Measurements from ENCODE around the gene TAB3.

Gene TAB3

GRCh38 chrX:30881797-30882196 lies 7.3 kb downstream of the TAB3 start:
- no peak for DNase-seq

GRCh38 chrX:30881390-30881789 lies 7.7 kb downstream of the TAB3 start:
- no peak for DNase-seq

GRCh38 chrX:30880058-30880457 lies 9.0 kb downstream of the TAB3 start:
- DNase-seq = no peak

- no peak for DNase-seq
Measured at GRCh38 chrX:30876367-30876766, 12.7 kb downstream of the TAB3 start.

GRCh38 chrX:30875957-30876356 lies 13.1 kb downstream of the TAB3 start:
- no peak for DNase-seq

- DNase-seq = no peak
Measured at GRCh38 chrX:30874851-30875250, 14.2 kb downstream of the TAB3 start.

GRCh38 chrX:30870572-30870971 lies 18.5 kb downstream of the TAB3 start:
- no peak for DNase-seq

GRCh38 chrX:30865612-30866011 lies 23.4 kb downstream of the TAB3 start:
- no peak for DNase-seq

GRCh38 chrX:30865015-30865414 lies 24.0 kb downstream of the TAB3 start:
- DNase-seq = no peak

GRCh38 chrX:30864383-30864785 lies 24.7 kb downstream of the TAB3 start:
- no peak for DNase-seq

GRCh38 chrX:30863974-30864373 lies 25.1 kb downstream of the TAB3 start:
- no peak for DNase-seq

GRCh38 chrX:30858098-30858497 lies 31.0 kb downstream of the TAB3 start:
- no peak for DNase-seq

GRCh38 chrX:30851449-30851848 lies 37.6 kb downstream of the TAB3 start:
- no peak for DNase-seq

GRCh38 chrX:30835373-30835772 lies 53.7 kb downstream of the TAB3 start:
- DNase-seq = no peak

GRCh38 chrX:30833896-30834295 lies 55.2 kb downstream of the TAB3 start:
- no peak for DNase-seq

GRCh38 chrX:30831082-30831481 lies 58.0 kb downstream of the TAB3 start:
- DNase-seq = no peak

- no peak for DNase-seq
Measured at GRCh38 chrX:30830326-30830943, 58.6 kb downstream of the TAB3 start.

GRCh38 chrX:30824275-30824674 lies 64.8 kb downstream of the TAB3 start:
- no peak for DNase-seq

- DNase-seq = no peak
Measured at GRCh38 chrX:30822764-30823163, 66.3 kb downstream of the TAB3 start.

- no peak for DNase-seq
Measured at GRCh38 chrX:30822068-30822681, 66.9 kb downstream of the TAB3 start.

GRCh38 chrX:30821116-30821515 lies 67.9 kb downstream of the TAB3 start:
- no peak for DNase-seq

- DNase-seq = no peak
Measured at GRCh38 chrX:30819080-30819479, 70.0 kb downstream of the TAB3 start.

- DNase-seq = no peak
Measured at GRCh38 chrX:30816079-30816478, 73.0 kb downstream of the TAB3 start.

GRCh38 chrX:30814978-30815377 lies 74.1 kb downstream of the TAB3 start:
- no peak for DNase-seq

- DNase-seq = no peak
Measured at GRCh38 chrX:30812326-30812725, 76.7 kb downstream of the TAB3 start.
